Osteocyte (in vitro differentiated cells): ENCODE measurements around the gene TRAF3IP1. TPM values are rescaled to one million over a fixed set of nuclear protein-coding genes. Genes with fewer than 3 reads are reported as not detected.
"Not testable (repeated sequence)": the region's sequence is repeated elsewhere in the genome, so short reads cannot be mapped to it uniquely, and the experiment has no call there.

Experiments
- DNase-seq: peaks from one replicate; pipeline ENCODE4 v3.0.0; 2021; ENCODE audit warnings: mixed read lengths; ENCODE audit not compliant: unreplicated experiment; ENCODE audit errors: extremely low spot score
- H3K27ac Mint-ChIP-seq: one replicate; pipeline ENCODE4 v1.8.0; 2021; ENCODE audit warnings: mild to moderate bottlenecking, mixed read lengths; ENCODE audit not compliant: unreplicated experiment
- H3K27me3 Mint-ChIP-seq: one replicate; pipeline ENCODE4 v1.8.0; 2021; ENCODE audit warnings: mixed read lengths; ENCODE audit not compliant: unreplicated experiment
- H3K36me3 Mint-ChIP-seq: one replicate; pipeline ENCODE4 v1.8.0; 2021; ENCODE audit warnings: mixed read lengths; ENCODE audit not compliant: unreplicated experiment
- H3K4me1 Mint-ChIP-seq: one replicate; pipeline ENCODE4 v1.8.0; 2021; ENCODE audit warnings: mixed read lengths; ENCODE audit not compliant: unreplicated experiment
- H3K4me3 Mint-ChIP-seq: one replicate; pipeline ENCODE4 v1.8.0; 2021; ENCODE audit warnings: mild to moderate bottlenecking, moderate library complexity, mixed read lengths; ENCODE audit not compliant: unreplicated experiment
- H3K9me3 Mint-ChIP-seq: one replicate; pipeline ENCODE4 v1.8.0; 2021; ENCODE audit warnings: mixed read lengths; ENCODE audit not compliant: unreplicated experiment
- CTCF ChIP-seq: fragments of 200-600 bp; sonication (generic); IDR thresholded peaks from 2 replicates; pipeline ENCODE4 v1.5.0; 2021; ENCODE audit warnings: antibody characterized with exemption, mild to moderate bottlenecking, moderate library complexity
- total RNA-seq: library from RNA; stranded (reverse); gene quantifications from 2 replicates; pipeline ENCODE4 v1.2.1, GENCODE V29; 2021

TRAF3IP1 gene
- total RNA-seq, 1 donor from 2014 or later: 19.4 TPM

DNA sequence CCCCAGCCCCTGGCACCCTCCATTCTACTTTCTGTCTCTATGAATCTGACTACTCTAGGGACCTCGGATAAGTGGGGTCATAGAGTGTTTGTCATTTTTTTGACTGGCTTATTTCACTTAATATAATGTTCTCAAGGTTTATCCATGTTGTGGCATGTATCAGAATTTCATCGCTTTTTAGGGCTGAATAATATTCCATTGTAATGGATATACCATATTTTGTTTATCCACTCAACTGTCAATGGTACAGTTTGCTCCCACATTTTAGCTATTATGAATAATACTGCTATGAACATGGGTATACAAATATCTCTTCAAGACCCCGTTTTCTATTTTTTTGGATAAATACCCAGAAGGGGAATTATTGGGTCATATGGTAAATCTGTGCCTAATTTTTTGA, 7.4 kb downstream of the TRAF3IP1 start:
- H3K27me3 Mint-ChIP-seq: no peaks in the 10 kb centered on the region
- H3K4me1 Mint-ChIP-seq: no peaks in the 10 kb centered on the region
- H3K9me3 Mint-ChIP-seq: peaks cover 4% of the 10 kb centered on the region
- H3K36me3 Mint-ChIP-seq: peaks cover 43% of the 10 kb centered on the region
- no peak for TF ChIP-seq CTCF
- no peak overlapping the region for H3K4me3 Mint-ChIP-seq
- no peak overlapping the region for H3K27ac Mint-ChIP-seq
- DNase-seq: no peak

DNA sequence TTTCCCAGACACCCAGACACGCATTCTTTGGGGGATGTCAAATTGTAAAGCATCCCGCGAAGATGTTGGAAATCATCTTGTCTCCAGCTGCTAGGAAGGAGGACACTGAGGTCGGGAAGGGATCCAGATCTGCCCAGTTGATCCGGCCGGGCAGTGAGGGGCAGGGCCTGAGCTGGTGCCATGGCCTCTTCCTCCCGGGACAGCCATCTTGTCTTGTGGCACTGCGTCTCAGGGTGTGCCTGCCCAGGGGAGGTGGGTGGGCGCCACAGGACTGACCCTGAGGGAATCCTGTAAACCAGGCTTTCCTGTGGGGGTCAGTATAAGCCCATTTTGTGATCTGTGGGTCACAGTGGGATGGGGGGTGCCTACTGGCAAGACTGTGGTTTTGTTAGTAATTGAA, 10.1 kb downstream of the TRAF3IP1 start:
- Mint-ChIP-seq H3K9me3 (peaks cover 4% of the 10 kb centered on the region), H3K27me3 (no peaks in the 10 kb centered on the region), H3K27ac (no peak overlapping the region), H3K36me3 (peaks cover 42% of the 10 kb centered on the region), H3K4me3 (no peak overlapping the region), H3K4me1 (no peaks in the 10 kb centered on the region)
- no peak for TF ChIP-seq CTCF
- no peak for DNase-seq

DNA sequence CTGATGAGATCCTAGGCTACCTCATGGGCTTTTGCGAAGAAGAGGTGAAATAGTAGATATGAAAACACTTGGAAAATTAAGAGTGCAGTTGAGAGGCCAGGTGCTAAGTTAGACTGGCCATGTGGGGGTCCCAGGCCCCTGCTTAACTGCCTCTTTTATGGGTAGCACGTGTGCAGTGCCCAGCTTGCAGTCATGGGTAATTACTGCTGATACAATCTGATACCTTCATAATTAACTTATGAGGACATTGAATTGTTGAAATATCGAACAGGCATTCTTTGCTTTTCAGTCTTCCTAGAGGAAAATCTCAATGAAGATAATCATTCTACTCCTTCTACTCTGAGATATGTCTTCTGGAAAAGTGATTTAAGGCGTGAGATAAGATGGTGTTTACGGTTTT, 11.6 kb downstream of the TRAF3IP1 start:
- H3K27ac Mint-ChIP-seq: no peak overlapping the region
- no peak for TF ChIP-seq CTCF
- H3K4me3 Mint-ChIP-seq: no peak overlapping the region
- H3K4me1 Mint-ChIP-seq: peaks cover 6% of the 10 kb centered on the region
- DNase-seq: no peak
- no peaks in the 10 kb centered on the region for H3K27me3 Mint-ChIP-seq
- peaks cover 4% of the 10 kb centered on the region for H3K9me3 Mint-ChIP-seq
- peaks cover 36% of the 10 kb centered on the region for H3K36me3 Mint-ChIP-seq

- no peak overlapping the region for H3K4me3 Mint-ChIP-seq
- no peak overlapping the region for H3K27ac Mint-ChIP-seq
- TF ChIP-seq CTCF: no peak
- H3K36me3 Mint-ChIP-seq: peaks cover 28% of the 10 kb centered on the region
- peaks cover 12% of the 10 kb centered on the region for H3K4me1 Mint-ChIP-seq
- H3K9me3 Mint-ChIP-seq: no peaks in the 10 kb centered on the region
- H3K27me3 Mint-ChIP-seq: no peaks in the 10 kb centered on the region
- DNase-seq: no peak
Observed at GRCh38 chr2:238334885-238335284, 14.6 kb downstream of the TRAF3IP1 start.

- not testable (repeated sequence) for DNase-seq, H3K27me3 Mint-ChIP-seq, H3K27ac Mint-ChIP-seq, H3K4me3 Mint-ChIP-seq, H3K9me3 Mint-ChIP-seq
- Mint-ChIP-seq H3K4me1 (peaks cover 12% of the 10 kb centered on the region), H3K36me3 (peaks cover 25% of the 10 kb centered on the region)
Observed at GRCh38 chr2:238335591-238335990, 15.3 kb downstream of the TRAF3IP1 start.

DNA sequence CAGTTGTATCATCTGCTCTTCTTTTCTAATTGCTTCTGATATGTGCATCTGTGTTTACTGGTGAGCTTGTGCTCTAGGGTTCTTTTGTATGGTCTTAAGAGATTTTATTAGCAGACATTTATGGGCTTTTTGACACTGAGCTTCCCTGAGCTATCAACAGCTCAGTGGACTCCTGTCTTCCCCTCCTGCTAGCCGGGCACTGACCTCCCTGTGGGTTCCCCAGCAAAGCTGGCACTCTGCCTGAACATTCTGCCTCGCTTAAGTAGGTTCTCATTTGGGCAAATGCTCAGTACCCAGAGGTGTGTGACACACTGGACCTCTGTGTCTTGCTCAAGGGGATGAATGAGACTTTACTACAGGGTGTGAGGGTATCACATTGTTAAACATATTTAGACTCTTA, 15.8 kb downstream of the TRAF3IP1 start:
- Mint-ChIP-seq H3K4me3 (no peak overlapping the region), H3K36me3 (peaks cover 25% of the 10 kb centered on the region), H3K27me3 (no peaks in the 10 kb centered on the region), H3K27ac (no peak overlapping the region), H3K9me3 (no peaks in the 10 kb centered on the region), H3K4me1 (peaks cover 12% of the 10 kb centered on the region)
- TF ChIP-seq CTCF: no peak
- DNase-seq: no peak
